GM12878 (cell line): ENCODE data around the gene SGK2.

ENCODE experiments used
- BCL11A ChIP-seq: IDR thresholded peaks from 2 replicates; pipeline ENCODE4 v1.6.1; 2011; ENCODE audit warnings: low read depth, low read length
- CTCF ChIP-seq, 3 experiments: IDR thresholded peaks in 2 of 3; conservative IDR thresholded peaks in 1 of 3; 2 replicates each; pipeline ENCODE4 v1.5.1; 2011; ENCODE audit warnings: low read depth in 3 of 3, low read length in 3 of 3, mild to moderate bottlenecking in 3 of 3, control low read depth in 2 of 3, moderate library complexity in 2 of 3, inconsistent platforms in 1 of 3, mixed read lengths in 1 of 3; ENCODE audit not compliant: control insufficient read depth in 2 of 3, insufficient read depth in 1 of 3; ENCODE audit errors: extremely low read depth in 1 of 3
- GABPA ChIP-seq: IDR thresholded peaks from 2 replicates; pipeline ENCODE4 v1.6.1; 2014; ENCODE audit warnings: antibody characterized with exemption, low read depth, mild to moderate bottlenecking, inconsistent platforms
- KAT2A ChIP-seq: conservative IDR thresholded peaks from 2 replicates; pipeline ENCODE4 v1.6.1; 2011; ENCODE audit warnings: low read depth, low read length; ENCODE audit not compliant: control insufficient read depth
- RAD21 ChIP-seq: IDR thresholded peaks from 2 replicates; pipeline ENCODE4 v1.6.1; 2011; ENCODE audit warnings: mild to moderate bottlenecking, low read depth, low read length, moderate library complexity; ENCODE audit not compliant: insufficient read depth
- RELA ChIP-seq: fragments of 450-650 bp; IDR thresholded peaks from 2 replicates; pipeline ENCODE4 v1.8.0; 2014; ENCODE audit warnings: borderline replicate concordance; ENCODE audit not compliant: partially characterized antibody
- RELB ChIP-seq: fragments of 450-650 bp; IDR thresholded peaks from 2 replicates; pipeline ENCODE4 v1.6.1; 2017; ENCODE audit warnings: low read depth, mild to moderate bottlenecking, moderate library complexity
- SMC3 ChIP-seq: IDR thresholded peaks from 2 replicates; pipeline ENCODE4 v1.6.1; 2011; ENCODE audit warnings: low read length, improper control_type of control experiment, borderline replicate concordance
- SPI1 ChIP-seq: IDR thresholded peaks from 2 replicates; pipeline ENCODE4 v1.6.1; 2011; ENCODE audit warnings: low read depth, mild to moderate bottlenecking, low read length, moderate library complexity, borderline replicate concordance; ENCODE audit not compliant: insufficient read depth
- YY1 ChIP-seq: IDR thresholded peaks from 2 replicates; pipeline ENCODE4 v1.6.1; 2011; ENCODE audit warnings: low read depth, mild to moderate bottlenecking, low read length
- ZBTB33 ChIP-seq: fragments of 450-650 bp; IDR thresholded peaks from 2 replicates; pipeline ENCODE4 v1.6.1; 2017; ENCODE audit warnings: mild to moderate bottlenecking

GRCh38 chr20:43583133-43583864, 24.5 kb downstream of the SGK2 start:
- TF ChIP-seq SMC3: no peak
- no peak for TF ChIP-seq CTCF (IDR thresholded peaks at IDR 0.05 in 2 of 3, conservative IDR thresholded peaks at IDR 0.05 in 1 of 3; ENCODE audit: control insufficient read depth in 2 of 3, extremely low read depth in 1 of 3, insufficient read depth in 1 of 3, low read depth in 3 of 3, low read length in 3 of 3)
- no peak for TF ChIP-seq RELB
- no peak for TF ChIP-seq KAT2A
- no peak for TF ChIP-seq RELA
- no peak for TF ChIP-seq BCL11A
- no peak for TF ChIP-seq RAD21
- TF ChIP-seq YY1: no peak
- TF ChIP-seq GABPA: no peak
- no peak for TF ChIP-seq ZBTB33
- no peak for TF ChIP-seq SPI1
